OCI-LY3 (cell line): ENCODE data around the gene FNDC11.

Source experiments
- H2AFZ ChIP-seq: fragments of 200-600, 300-600 bp; shearing (Covaris generic); 2 replicates; pipeline ENCODE4 v1.6.0; 2014; ENCODE audit warnings: antibody characterized with exemption, low read depth, low read length
- H3K27ac ChIP-seq: fragments of 200-600, 300-600 bp; sonication (generic); 2 replicates; pipeline ENCODE4 v1.5.1; 2014; ENCODE audit warnings: mild to moderate bottlenecking, low read length, moderate library complexity, mixed read lengths
- H3K27me3 ChIP-seq: fragments of 200-600, 300-600 bp; sonication (generic); 2 replicates; pipeline ENCODE4 v1.6.1; 2014; ENCODE audit warnings: low read depth, low read length, mixed read lengths
- H3K36me3 ChIP-seq: fragments of 200-600, 300-600 bp; sonication (generic); replicated peaks from 2 replicates; pipeline ENCODE3; 2014; ENCODE audit warnings: low read depth, low read length, mixed read lengths
- H3K4me1 ChIP-seq: fragments of 300-600, 200-600 bp; sonication (generic); 2 replicates; pipeline ENCODE4 v1.6.1; 2014; ENCODE audit warnings: low read length, mixed read lengths
- H3K4me2 ChIP-seq: fragments of 200-600, 300-600 bp; sonication (generic); 2 replicates; pipeline ENCODE4 v1.6.1; 2014; ENCODE audit warnings: low read length, mixed read lengths
- H3K4me3 ChIP-seq: fragments of 300-600, 200-600 bp; sonication (generic); 2 replicates; pipeline ENCODE4 v1.5.1; 2014; ENCODE audit warnings: antibody characterized with exemption, mild to moderate bottlenecking, low read length, moderate library complexity
- H3K79me2 ChIP-seq: fragments of 300-600, 200-600 bp; shearing (Covaris generic); 2 replicates; pipeline ENCODE4 v1.6.1; 2014; ENCODE audit warnings: mild to moderate bottlenecking, low read length, mixed read lengths
- H3K9ac ChIP-seq: fragments of 300-600, 200-600 bp; shearing (Covaris generic); 2 replicates; pipeline ENCODE4 v1.6.0; 2014; ENCODE audit warnings: mild to moderate bottlenecking, low read length, moderate library complexity
- H3K9me3 ChIP-seq: fragments of 200-600, 300-600 bp; shearing (Covaris generic); 2 replicates; pipeline ENCODE4 v1.6.1; 2014; ENCODE audit warnings: low read length, mixed read lengths; ENCODE audit not compliant: insufficient read depth
- H4K20me1 ChIP-seq: fragments of 200-600, 300-600 bp; sonication (generic); 2 replicates; pipeline ENCODE4 v1.6.1; 2016; ENCODE audit warnings: low read length, mixed read lengths; ENCODE audit not compliant: insufficient read depth
- EZH2phosphoT487 ChIP-seq: fragments of 200-600 bp; shearing (Covaris generic); IDR thresholded peaks from 2 replicates; pipeline ENCODE4 v1.6.1; 2018; ENCODE audit warnings: antibody characterized with exemption, mixed run types, low read depth
- TF ChIP-seq, protein P1 (sequence below): fragments of 200-600, 300-600 bp; sonication (generic); IDR thresholded peaks from 2 replicates; pipeline ENCODE4 v1.5.1; 2014; ENCODE audit warnings: antibody characterized with exemption, low read length, low read depth

Gene FNDC11

DNA sequence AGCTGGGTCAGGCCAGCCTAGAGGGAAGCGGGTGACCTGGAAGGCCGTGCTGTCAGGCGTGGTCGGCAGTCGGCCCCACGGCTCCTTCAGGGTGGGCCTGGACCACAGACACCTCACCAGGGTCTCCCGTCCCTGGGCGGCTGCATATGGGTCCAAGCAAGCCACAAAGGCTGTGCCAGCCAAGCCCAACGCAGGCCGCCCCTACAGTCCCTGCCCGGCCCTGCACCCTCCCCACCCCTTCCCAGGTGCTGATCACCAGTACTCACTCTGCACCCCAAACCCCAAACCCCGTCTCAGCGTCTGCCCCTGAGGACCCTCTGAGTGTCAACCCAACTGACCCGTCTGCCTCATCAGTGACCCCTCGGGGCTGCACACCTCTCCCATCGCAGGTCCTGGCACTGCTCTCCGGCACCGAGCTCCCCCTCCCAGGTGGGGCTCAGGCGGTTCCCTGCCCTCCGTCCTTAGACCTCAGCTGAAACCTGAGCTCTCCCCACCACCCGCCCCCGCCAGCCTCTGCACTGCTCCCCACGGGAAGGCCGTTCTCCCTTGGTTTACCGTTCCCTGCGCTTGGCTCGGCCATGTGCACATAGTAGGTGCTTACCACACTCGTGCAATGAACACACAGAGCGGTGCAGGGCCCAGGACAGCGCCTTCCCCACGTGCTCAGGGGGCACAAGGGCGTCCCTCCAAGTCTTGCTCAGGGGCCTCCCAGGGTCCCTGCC is 34.9 kb upstream of the FNDC11 start:
- Histone ChIP-seq H3K36me3 (no peaks in the 10 kb centered on the region), H3K9me3 (peaks cover 4% of the 10 kb centered on the region; the same call in 1 of the 2 replicates), H3K4me2 (no peak overlapping the region), H3K4me1 (no peaks in the 10 kb centered on the region), H3K27ac (no peak overlapping the region), H3K9ac (no peak overlapping the region), H2AFZ (no peak overlapping the region), H3K27me3 (no peaks in the 10 kb centered on the region), H4K20me1 (no peaks in the 10 kb centered on the region), H3K79me2 (no peaks in the 10 kb centered on the region), H3K4me3 (no peak overlapping the region)
- TF ChIP-seq EZH2phosphoT487, result no peak
- TF ChIP-seq, protein P1, sequence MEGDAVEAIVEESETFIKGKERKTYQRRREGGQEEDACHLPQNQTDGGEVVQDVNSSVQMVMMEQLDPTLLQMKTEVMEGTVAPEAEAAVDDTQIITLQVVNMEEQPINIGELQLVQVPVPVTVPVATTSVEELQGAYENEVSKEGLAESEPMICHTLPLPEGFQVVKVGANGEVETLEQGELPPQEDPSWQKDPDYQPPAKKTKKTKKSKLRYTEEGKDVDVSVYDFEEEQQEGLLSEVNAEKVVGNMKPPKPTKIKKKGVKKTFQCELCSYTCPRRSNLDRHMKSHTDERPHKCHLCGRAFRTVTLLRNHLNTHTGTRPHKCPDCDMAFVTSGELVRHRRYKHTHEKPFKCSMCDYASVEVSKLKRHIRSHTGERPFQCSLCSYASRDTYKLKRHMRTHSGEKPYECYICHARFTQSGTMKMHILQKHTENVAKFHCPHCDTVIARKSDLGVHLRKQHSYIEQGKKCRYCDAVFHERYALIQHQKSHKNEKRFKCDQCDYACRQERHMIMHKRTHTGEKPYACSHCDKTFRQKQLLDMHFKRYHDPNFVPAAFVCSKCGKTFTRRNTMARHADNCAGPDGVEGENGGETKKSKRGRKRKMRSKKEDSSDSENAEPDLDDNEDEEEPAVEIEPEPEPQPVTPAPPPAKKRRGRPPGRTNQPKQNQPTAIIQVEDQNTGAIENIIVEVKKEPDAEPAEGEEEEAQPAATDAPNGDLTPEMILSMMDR, result no peak

DNA sequence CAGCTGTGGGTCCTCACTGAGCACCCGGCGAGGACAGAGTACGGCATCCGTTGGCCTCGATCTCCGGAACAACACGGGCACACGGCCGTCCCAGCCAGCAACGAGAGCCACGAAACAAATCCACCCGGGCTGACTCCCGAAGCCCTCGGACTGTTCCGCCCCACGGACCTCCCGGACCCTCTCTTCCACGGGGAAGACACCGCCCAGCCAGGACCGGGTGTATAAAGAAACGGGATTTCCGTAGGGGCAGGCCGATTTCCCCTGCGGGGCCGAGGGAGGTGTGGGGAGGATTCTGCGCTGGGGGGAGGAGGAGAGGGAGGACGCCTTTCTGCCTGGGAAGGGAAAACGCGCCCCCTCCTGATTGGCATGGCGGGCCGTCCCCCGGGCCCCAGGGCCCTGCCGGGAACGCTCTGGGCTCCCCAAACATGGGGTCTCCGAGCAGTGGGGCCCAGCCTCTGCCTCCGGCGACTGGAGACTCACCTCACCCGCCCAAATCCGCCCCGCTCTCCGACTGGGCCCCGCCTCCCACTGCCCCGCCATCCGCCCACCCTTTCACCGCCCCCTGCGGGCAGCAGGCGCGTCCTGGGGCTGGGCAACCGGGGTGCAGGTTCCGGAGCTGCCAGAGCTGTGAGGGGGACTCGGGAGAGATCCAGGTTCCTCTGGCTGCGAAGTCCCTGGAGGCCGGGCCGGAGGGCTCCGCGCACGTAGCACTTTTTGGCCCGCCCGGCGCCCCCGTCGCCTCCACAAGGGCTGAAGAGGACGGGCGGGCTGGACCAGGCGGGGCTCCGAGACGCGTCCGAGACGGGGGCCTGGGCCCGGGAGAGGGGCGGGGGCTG is 34.1 kb upstream of the FNDC11 start:
- TF ChIP-seq, protein P1, result no peak
- TF ChIP-seq EZH2phosphoT487, result no peak
- H2AFZ ChIP-seq, result no peak overlapping the region

DNA sequence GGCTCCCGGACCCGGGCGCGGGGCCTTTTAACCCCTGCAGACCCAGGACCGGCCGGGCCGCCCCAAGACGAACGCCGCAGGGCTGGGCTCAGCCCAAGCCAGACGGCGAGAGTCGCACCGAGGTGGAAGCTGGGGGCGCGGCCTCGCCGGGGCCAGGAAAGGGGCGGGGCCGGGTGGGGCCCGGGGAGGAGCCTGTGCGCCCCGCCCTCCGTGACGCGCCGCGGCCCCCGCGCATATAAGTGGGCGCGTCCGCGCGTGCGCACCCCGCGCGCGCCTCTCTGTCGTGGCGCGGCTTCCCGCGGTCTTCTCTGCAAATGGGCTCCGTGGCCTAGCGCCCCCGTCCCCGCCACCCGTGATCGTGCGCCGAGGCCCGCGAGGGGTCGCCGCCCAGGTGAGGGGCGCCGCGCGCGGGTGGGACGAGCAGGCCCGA is 33.4 kb upstream of the FNDC11 start, which contains the start of gene PPDPF:
TSS of gene PPDPF (plus strand) at position 262 of the 430 bp plus-strand sequence. CDS start 544 bp downstream, outside the sequence.
- peaks cover 4% of the 10 kb centered on the region; the same call in 1 of the 2 replicates for H3K9me3 ChIP-seq
- H4K20me1 ChIP-seq, result no peaks in the 10 kb centered on the region
- no peak within 1 kb of the TSS for H3K27ac ChIP-seq
- no peaks in the 10 kb centered on the region for H3K79me2 ChIP-seq
- no peak within 1 kb of the TSS for H3K4me3 ChIP-seq
- H3K4me1 ChIP-seq, result no peaks in the 10 kb centered on the region
- no peak within 1 kb of the TSS for H2AFZ ChIP-seq
- H3K36me3 ChIP-seq, result no peaks in the 10 kb centered on the region
- H3K4me2 ChIP-seq, result no peak within 1 kb of the TSS
- H3K9ac ChIP-seq, result no peak within 1 kb of the TSS
- TF ChIP-seq EZH2phosphoT487, result no peak
- TF ChIP-seq, protein P1, result no peak
- H3K27me3 ChIP-seq, result no peaks in the 10 kb centered on the region

More for the DNA sequence above, 34.1 kb upstream of the FNDC11 start:
- Histone ChIP-seq H3K79me2 (no peaks in the 10 kb centered on the region), H3K27ac (no peak overlapping the region), H3K36me3 (no peaks in the 10 kb centered on the region), H3K4me2 (no peak overlapping the region), H3K4me3 (no peak overlapping the region), H3K9me3 (peaks cover 4% of the 10 kb centered on the region; the same call in 1 of the 2 replicates), H3K27me3 (no peaks in the 10 kb centered on the region), H3K9ac (no peak overlapping the region), H4K20me1 (no peaks in the 10 kb centered on the region), H3K4me1 (no peaks in the 10 kb centered on the region)
